ENCODE data around the gene MCTP1. TPM values are rescaled to one million over a fixed set of nuclear protein-coding genes. Genes with fewer than 3 reads are reported as not detected.

The MCTP1 gene
- total RNA-seq, 1 experiment from 2014 or later, result 2.5 TPM

- no peaks in the 10 kb centered on the region for H3K27me3 Mint-ChIP-seq (ENCODE audit: low read depth)
- H3K4me2 ChIP-seq (ENCODE audit: insufficient read depth, insufficient read length, low read length), result no peak overlapping the region
- no peak overlapping the region for H2BK120ac ChIP-seq (ENCODE audit: low read depth, low read length, poor library complexity, severe bottlenecking)
- no peaks in the 10 kb centered on the region for H3K79me2 ChIP-seq (ENCODE audit: insufficient read depth, low read length)
- H3K27ac Mint-ChIP-seq, result no peak overlapping the region
- no peak overlapping the region for H4K91ac ChIP-seq (ENCODE audit: insufficient read length, low read depth, low read length)
- TF ChIP-seq, protein P1, sequence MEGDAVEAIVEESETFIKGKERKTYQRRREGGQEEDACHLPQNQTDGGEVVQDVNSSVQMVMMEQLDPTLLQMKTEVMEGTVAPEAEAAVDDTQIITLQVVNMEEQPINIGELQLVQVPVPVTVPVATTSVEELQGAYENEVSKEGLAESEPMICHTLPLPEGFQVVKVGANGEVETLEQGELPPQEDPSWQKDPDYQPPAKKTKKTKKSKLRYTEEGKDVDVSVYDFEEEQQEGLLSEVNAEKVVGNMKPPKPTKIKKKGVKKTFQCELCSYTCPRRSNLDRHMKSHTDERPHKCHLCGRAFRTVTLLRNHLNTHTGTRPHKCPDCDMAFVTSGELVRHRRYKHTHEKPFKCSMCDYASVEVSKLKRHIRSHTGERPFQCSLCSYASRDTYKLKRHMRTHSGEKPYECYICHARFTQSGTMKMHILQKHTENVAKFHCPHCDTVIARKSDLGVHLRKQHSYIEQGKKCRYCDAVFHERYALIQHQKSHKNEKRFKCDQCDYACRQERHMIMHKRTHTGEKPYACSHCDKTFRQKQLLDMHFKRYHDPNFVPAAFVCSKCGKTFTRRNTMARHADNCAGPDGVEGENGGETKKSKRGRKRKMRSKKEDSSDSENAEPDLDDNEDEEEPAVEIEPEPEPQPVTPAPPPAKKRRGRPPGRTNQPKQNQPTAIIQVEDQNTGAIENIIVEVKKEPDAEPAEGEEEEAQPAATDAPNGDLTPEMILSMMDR (conservative IDR thresholded peaks at IDR 0.05), result no peak
- no peak overlapping the region for H3T11ph ChIP-seq (ENCODE audit: low read length)
- WGBS (ENCODE audit: extremely low coverage, insufficient read length, low lambda C conversion rate), result no CpG with 5 or more reads among the region's 1 CpG
- peaks cover 9 to 11% of the 10 kb centered on the region in 2 experiments for H3K4me1 Mint-ChIP-seq
- no peaks in the 10 kb centered on the region for H3K27me3 ChIP-seq (ENCODE audit: insufficient read depth, low read length)
- H3K14ac ChIP-seq (ENCODE audit: insufficient read depth, low read length), result no peak overlapping the region
- no peaks in the 10 kb centered on the region for H4K20me1 ChIP-seq (ENCODE audit: control insufficient read depth, insufficient read depth, insufficient read length)
- no peak overlapping the region for H2AFZ ChIP-seq (ENCODE audit: low read length)
- no peaks in the 10 kb centered on the region for H3K36me3 Mint-ChIP-seq (ENCODE audit: insufficient read depth in 1 of 3, low read depth in 3 of 3)
- H3K18ac ChIP-seq (ENCODE audit: insufficient read length, low read depth, low read length), result no peak overlapping the region
- H2AK5ac ChIP-seq (ENCODE audit: insufficient read length, low read length), result no peak overlapping the region
- H2BK20ac ChIP-seq (ENCODE audit: low read depth, low read length, poor library complexity, severe bottlenecking), result no peak overlapping the region
- H3K27ac ChIP-seq (ENCODE audit: insufficient read length, low read depth, low read length), result no peak overlapping the region
- H3K79me1 ChIP-seq (ENCODE audit: insufficient read depth, low read depth, low read length, poor library complexity, severe bottlenecking), result no peaks in the 10 kb centered on the region
- no peak overlapping the region for H4K8ac ChIP-seq (replicated peaks; ENCODE audit: insufficient read length, low read depth, low read length)
- H3K9ac ChIP-seq (ENCODE audit: extremely low read depth, insufficient read length, low read length), result no peak overlapping the region
- no peak overlapping the region for H2BK15ac ChIP-seq (ENCODE audit: low read depth, low read length)
- no peaks in the 10 kb centered on the region for H3K9me3 Mint-ChIP-seq
- no peak overlapping the region for H2BK5ac ChIP-seq (ENCODE audit: insufficient read length, low read length)
- no peaks in the 10 kb centered on the region for H3K9me3 ChIP-seq (ENCODE audit: control insufficient read depth, low read depth, low read length)
- no peaks in the 10 kb centered on the region for H3K23me2 ChIP-seq (ENCODE audit: insufficient read length, low read depth, low read length, poor library complexity, severe bottlenecking)
- no peak overlapping the region for H3K4ac ChIP-seq (ENCODE audit: low read depth, low read length)
- DNase-seq, result no peak
- no peak overlapping the region for H3K56ac ChIP-seq (ENCODE audit: insufficient read length, low read depth, low read length)
- H2BK12ac ChIP-seq (ENCODE audit: insufficient read length, low read depth, low read length), result no peak overlapping the region
- H4K5ac ChIP-seq (ENCODE audit: insufficient read length, low read depth, low read length), result no peak overlapping the region
- H3K4me3 Mint-ChIP-seq, result no peak overlapping the region
- no peaks in the 10 kb centered on the region for H3K4me1 ChIP-seq (ENCODE audit: insufficient read depth, low read length)
- H3K23ac ChIP-seq (ENCODE audit: insufficient read length, low read depth, low read length), result no peak overlapping the region
Measured at GRCh38 chr5:94779684-94780083, 505.2 kb downstream of the MCTP1 start.

Measured in H9 (cell line).